K562 (cell line): ENCODE results near the gene HGD. TPM values are rescaled to one million over a fixed set of nuclear protein-coding genes. Genes with fewer than 3 reads are reported as not detected.

Experiments
- ATAC-seq: fragments of 200-7000 bp; cut with Tn5 transposase; 3 replicates; pipeline ENCODE4 v1.9.1; 2020; ENCODE audit warnings: moderate library complexity
- BruUV-seq: library from RNA; stranded (reverse); fragments of 400-500 nt; replicated peaks from 2 replicates; lab custom pipeline; 2021; lab: Mats Ljungman, UMichigan
- CTCF ChIA-PET: fragments of 300-600 bp; formaldehyde crosslinking; extraction: SDS; loops from one replicate; lab custom pipeline; 2021; ENCODE audit warnings: low intra/inter-chr PET ratio; lab: Yijun Ruan, JAX
- POLR2A ChIA-PET: fragments of 300-600, 350-650 bp; sonication (Branson Sonifier 250); formaldehyde crosslinking; extraction: SDS; loops from one replicate; lab custom pipeline; 2021; ENCODE audit warnings: antibody characterized with exemption, inconsistent platforms; lab: Yijun Ruan, JAX
- DNase-seq, 4 experiments: peaks; one replicate each; pipeline versions ENCODE4 v3.0.0 to v3.0.0-alpha.2; 2011 to 2018; ENCODE audit warnings: low spot score in 3 of 4, mixed read lengths in 3 of 4; ENCODE audit errors: extremely low read depth in 1 of 4
- FAIRE-seq: peaks from 2 replicates; lab custom pipeline; 2011; peaks lifted over from hg19 to GRCh38; lab: Jason Lieb, UNC
- H2AFZ ChIP-seq: 2 replicates; pipeline ENCODE4 v1.6.0; 2011; ENCODE audit warnings: low read depth, low read length, control low read depth, inconsistent platforms
- H3K27ac ChIP-seq: fragments of 200-600 bp; 3 replicates; pipeline ENCODE4 v1.8.0; 2011; ENCODE audit warnings: low read depth, mild to moderate bottlenecking, control low read depth, inconsistent platforms, low read length, moderate library complexity, mixed read lengths; ENCODE audit errors: extremely low read depth
- H3K27me3 ChIP-seq, 2 experiments: fragments of 300-600 bp in 1 of 2; 2 replicates in 1 of 2; 3 replicates in 1 of 2; pipeline versions ENCODE4 v1.6.0 to v1.8.0; 2011; ENCODE audit warnings: inconsistent platforms in 2 of 2, low read length in 2 of 2, mild to moderate bottlenecking in 1 of 2, mixed read lengths in 1 of 2, moderate library complexity in 1 of 2; ENCODE audit not compliant: control insufficient read depth in 2 of 2, insufficient read depth in 2 of 2
- H3K36me3 ChIP-seq: fragments of 300-600 bp; 3 replicates; pipeline ENCODE4 v1.8.0; 2011; ENCODE audit warnings: mild to moderate bottlenecking, low read length, inconsistent platforms; ENCODE audit not compliant: control insufficient read depth, insufficient read depth
- H3K4me1 ChIP-seq, 2 experiments: fragments of 200-600 bp in 1 of 2; replicated peaks in 1 of 2; 2 replicates in 1 of 2; 3 replicates in 1 of 2; pipeline versions ENCODE4 v1.5.1 to v1.8.0; 2011; ENCODE audit warnings: inconsistent platforms in 2 of 2, low read length in 2 of 2, mild to moderate bottlenecking in 1 of 2, mixed read lengths in 1 of 2, moderate library complexity in 1 of 2; ENCODE audit not compliant: control insufficient read depth in 2 of 2, insufficient read depth in 2 of 2
- H3K4me2 ChIP-seq: 2 replicates; pipeline ENCODE4 v1.6.1; 2011; ENCODE audit warnings: low read length, control low read depth, inconsistent platforms, mixed read lengths; ENCODE audit not compliant: insufficient read depth
- H3K4me3 ChIP-seq: fragments of 200-600 bp; sonication (generic), shearing (Covaris generic); 2 replicates; pipeline ENCODE4 v1.5.1; 2016; ENCODE audit warnings: control low read depth, inconsistent platforms
- H3K79me2 ChIP-seq: fragments of 200-600 bp; 3 replicates; pipeline ENCODE4 v1.8.0; 2011; ENCODE audit warnings: low read length, inconsistent platforms; ENCODE audit not compliant: control insufficient read depth, insufficient read depth
- H3K9ac ChIP-seq, 2 experiments: 2 replicates each; pipeline versions ENCODE4 v1.6.0 to v1.6.1; 2011; ENCODE audit warnings: low read depth in 2 of 2, low read length in 2 of 2, control low read depth in 1 of 2, inconsistent platforms in 1 of 2, mild to moderate bottlenecking in 1 of 2, mixed read lengths in 1 of 2; ENCODE audit not compliant: insufficient read depth in 1 of 2
- H3K9me1 ChIP-seq: one replicate; pipeline ENCODE4 v1.6.0; 2011; ENCODE audit warnings: inconsistent platforms, mild to moderate bottlenecking, low read length, moderate library complexity; ENCODE audit not compliant: control insufficient read depth, insufficient read depth
- H3K9me3 ChIP-seq: replicated peaks from 2 replicates; pipeline ENCODE4 v1.5.1; 2011; ENCODE audit warnings: low read depth, low read length, inconsistent platforms; ENCODE audit not compliant: control insufficient read depth, insufficient read depth
- H4K20me1 ChIP-seq: replicated peaks from 2 replicates; pipeline ENCODE4 v1.6.1; 2011; ENCODE audit warnings: low read length, inconsistent platforms, mixed read lengths; ENCODE audit not compliant: control insufficient read depth, insufficient read depth
- BRF2 ChIP-seq: IDR thresholded peaks from 3 replicates; pipeline ENCODE4 v1.6.1; 2011; ENCODE audit warnings: borderline replicate concordance, mild to moderate bottlenecking; ENCODE audit not compliant: insufficient read length, insufficient read depth
- CSDE1 ChIP-seq, 2 experiments: fragments of 450-650 bp; IDR thresholded peaks; 2 replicates each; pipeline ENCODE4 v1.6.1; 2016; ENCODE audit warnings: mild to moderate bottlenecking in 1 of 2
- ERF ChIP-seq: fragments of 450-650 bp; formaldehyde crosslinking; IDR thresholded peaks from 2 replicates; pipeline ENCODE4 v1.4.0; 2020; ENCODE audit warnings: mild to moderate bottlenecking, mixed read lengths
- GTF2F1 ChIP-seq: IDR thresholded peaks from 2 replicates; pipeline ENCODE4 v1.6.1; 2011; ENCODE audit warnings: low read depth, low read length, improper control_type of control experiment
- HDGF ChIP-seq: fragments of 450-650 bp; IDR thresholded peaks from 2 replicates; pipeline ENCODE4 v1.6.1; 2016
- TAL1 ChIP-seq: fragments of 450-650 bp; IDR thresholded peaks from 2 replicates; pipeline ENCODE4 v1.6.1; 2016; ENCODE audit warnings: mild to moderate bottlenecking
- TCF3 ChIP-seq: sonication (generic); formaldehyde crosslinking; IDR thresholded peaks from 2 replicates; pipeline ENCODE4 v1.4.0; 2020; ENCODE audit warnings: mild to moderate bottlenecking, missing genetic modification reagents
- TFAP4 ChIP-seq: sonication (generic); formaldehyde crosslinking; IDR thresholded peaks from 2 replicates; pipeline ENCODE4 v1.8.0; 2022; ENCODE audit warnings: missing genetic modification reagents, mild to moderate bottlenecking, moderate library complexity, borderline replicate concordance
- XRCC5 ChIP-seq: fragments of 200-400 bp; formaldehyde crosslinking; IDR thresholded peaks from 2 replicates; pipeline ENCODE4 v1.6.1; 2017; ENCODE audit warnings: low read depth, mild to moderate bottlenecking, low read length
- WGBS: fragments of 100-300 bp; shearing (Covaris generic); methylation state at CpG from one replicate; pipeline ENCODE4 v1.1.6; 2016; ENCODE audit warnings: low coverage, mixed read lengths; ENCODE audit not compliant: insufficient coverage; ENCODE audit errors: missing lambda C conversion rate; 5-methylcytosine and 5-hydroxymethylcytosine counted together
- in situ Hi-C: fragments of 300-500 bp; cut with MboI; formaldehyde crosslinking; loops from 4 replicates; pipeline ENCODE4 v1.15.0; 2018; ENCODE audit warnings: inconsistent platforms, mixed read lengths
- intact Hi-C: fragments of 100-400 bp; cut with micrococcal nuclease; formaldehyde crosslinking; loops from 2 replicates; pipeline ENCODE4 v1.14.2; 2022
- polyA plus RNA-seq, 8 experiments: library from polyadenylated mRNA; depleted of rRNA in 4 of 8; stranded (reverse) in 5 of 8; unstranded in 3 of 8; fragments of >200 nt; fragmentation: Nextera tagmentation in 2 of 8; fragmentation: Illumina TruSeq in 1 of 8; extraction: Ambion mirVana in 2 of 8; extraction: Trizol in 1 of 8; gene quantifications; 2 replicates each; pipeline versions ENCODE4 v1.2.1 to v1.2.3, GENCODE V29; 2011 to 2014; ENCODE audit warnings: inconsistent platforms in 1 of 8, missing spikeins in 1 of 8
- total RNA-seq, 7 experiments: library from RNA; depleted of rRNA in 6 of 7; stranded (reverse); fragments of >200 nt in 6 of 7; fragmentation: Illumina TruSeq in 2 of 7; extraction: Trizol in 2 of 7; gene quantifications; 2 replicates each; pipeline versions ENCODE4 v1.2.1 to v1.2.3, GENCODE V29; 2011 to 2021; ENCODE audit warnings: low replicate concordance in 1 of 7
- TF ChIP-seq, protein P1 (sequence below): fragments of 450-650 bp; conservative IDR thresholded peaks from 2 replicates; pipeline ENCODE4 v1.6.1; 2016; ENCODE audit warnings: missing genetic modification characterization, low read depth, mild to moderate bottlenecking, missing compliant biosample characterization, moderate library complexity
- TF ChIP-seq, protein P2 (sequence below): sonication (generic); formaldehyde crosslinking; IDR thresholded peaks from 2 replicates; pipeline ENCODE4 v1.4.0; 2020; ENCODE audit warnings: mild to moderate bottlenecking, missing genetic modification reagents
- TF ChIP-seq, protein P3 (sequence below): IDR thresholded peaks from 2 replicates; pipeline ENCODE4 v1.6.1; 2011; ENCODE audit not compliant: insufficient read length; ENCODE audit errors: extremely low read depth
- TF ChIP-seq, protein P4 (sequence below): fragments of 450-650 bp; formaldehyde crosslinking; IDR thresholded peaks from 2 replicates; pipeline ENCODE4 v1.4.0; 2020; ENCODE audit warnings: mild to moderate bottlenecking, mixed read lengths
- TF ChIP-seq, protein P5 (sequence below): fragments of 450-650 bp; formaldehyde crosslinking; IDR thresholded peaks from 2 replicates; pipeline ENCODE4 v1.4.0; 2022; ENCODE audit warnings: missing genetic modification characterization

The HGD gene
- total and polyA plus RNA-seq, 9 of the 15 experiments (the other 6 are each of a cell fraction or from before 2014, with no cell fraction given): 0.08 to 0.25 (median 0.17) TPM; not detected in 4

GRCh38 chr3:120681018-120681417 lies 1.0 kb downstream of the HGD start:
- H3K9me1 ChIP-seq: no peaks in the 10 kb centered on the region
- no peak overlapping the region for H2AFZ ChIP-seq
- intact Hi-C loops: no loop called here
- no TSS peak for BruUV-seq
- H3K27me3 ChIP-seq: no peaks in the 10 kb centered on the region
- no peak for DNase-seq
- 37% methylated on average over 2 of the region's 2 CpGs for WGBS
- FAIRE-seq: no peak
- no peak overlapping the region for H3K4me2 ChIP-seq
- H3K4me1 ChIP-seq: no peaks in the 10 kb centered on the region; a peak in 1 of 5 replicates
- in situ Hi-C loops: no loop called here
- no peaks in the 10 kb centered on the region for H4K20me1 ChIP-seq
- POLR2A ChIA-PET: no interaction called here
- H3K79me2 ChIP-seq: no peaks in the 10 kb centered on the region
- no peak overlapping the region for H3K4me3 ChIP-seq
- H3K27ac ChIP-seq: no peak overlapping the region
- ATAC-seq: no peak
- no peak overlapping the region for H3K9ac ChIP-seq
- no peaks in the 10 kb centered on the region for H3K36me3 ChIP-seq
- CTCF ChIA-PET: no interaction called here
- no peaks in the 10 kb centered on the region for H3K9me3 ChIP-seq
- TF ChIP-seq TFAP4 (CRISPR knock-in tag): no peak
- TF ChIP-seq, protein P1, sequence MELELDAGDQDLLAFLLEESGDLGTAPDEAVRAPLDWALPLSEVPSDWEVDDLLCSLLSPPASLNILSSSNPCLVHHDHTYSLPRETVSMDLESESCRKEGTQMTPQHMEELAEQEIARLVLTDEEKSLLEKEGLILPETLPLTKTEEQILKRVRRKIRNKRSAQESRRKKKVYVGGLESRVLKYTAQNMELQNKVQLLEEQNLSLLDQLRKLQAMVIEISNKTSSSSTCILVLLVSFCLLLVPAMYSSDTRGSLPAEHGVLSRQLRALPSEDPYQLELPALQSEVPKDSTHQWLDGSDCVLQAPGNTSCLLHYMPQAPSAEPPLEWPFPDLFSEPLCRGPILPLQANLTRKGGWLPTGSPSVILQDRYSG (tag): no peak
- TF ChIP-seq BRF2: no peak
- TF ChIP-seq, protein P2, sequence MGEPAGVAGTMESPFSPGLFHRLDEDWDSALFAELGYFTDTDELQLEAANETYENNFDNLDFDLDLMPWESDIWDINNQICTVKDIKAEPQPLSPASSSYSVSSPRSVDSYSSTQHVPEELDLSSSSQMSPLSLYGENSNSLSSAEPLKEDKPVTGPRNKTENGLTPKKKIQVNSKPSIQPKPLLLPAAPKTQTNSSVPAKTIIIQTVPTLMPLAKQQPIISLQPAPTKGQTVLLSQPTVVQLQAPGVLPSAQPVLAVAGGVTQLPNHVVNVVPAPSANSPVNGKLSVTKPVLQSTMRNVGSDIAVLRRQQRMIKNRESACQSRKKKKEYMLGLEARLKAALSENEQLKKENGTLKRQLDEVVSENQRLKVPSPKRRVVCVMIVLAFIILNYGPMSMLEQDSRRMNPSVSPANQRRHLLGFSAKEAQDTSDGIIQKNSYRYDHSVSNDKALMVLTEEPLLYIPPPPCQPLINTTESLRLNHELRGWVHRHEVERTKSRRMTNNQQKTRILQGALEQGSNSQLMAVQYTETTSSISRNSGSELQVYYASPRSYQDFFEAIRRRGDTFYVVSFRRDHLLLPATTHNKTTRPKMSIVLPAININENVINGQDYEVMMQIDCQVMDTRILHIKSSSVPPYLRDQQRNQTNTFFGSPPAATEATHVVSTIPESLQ (CRISPR knock-in tag): no peak
- TF ChIP-seq, protein P3, sequence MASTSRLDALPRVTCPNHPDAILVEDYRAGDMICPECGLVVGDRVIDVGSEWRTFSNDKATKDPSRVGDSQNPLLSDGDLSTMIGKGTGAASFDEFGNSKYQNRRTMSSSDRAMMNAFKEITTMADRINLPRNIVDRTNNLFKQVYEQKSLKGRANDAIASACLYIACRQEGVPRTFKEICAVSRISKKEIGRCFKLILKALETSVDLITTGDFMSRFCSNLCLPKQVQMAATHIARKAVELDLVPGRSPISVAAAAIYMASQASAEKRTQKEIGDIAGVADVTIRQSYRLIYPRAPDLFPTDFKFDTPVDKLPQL: no peak
- TF ChIP-seq HDGF: no peak
- no peak for TF ChIP-seq GTF2F1
- no peak for TF ChIP-seq XRCC5
- no peak for TF ChIP-seq ERF (CRISPR knock-in tag)
- no peak for TF ChIP-seq TCF3 (CRISPR knock-in tag)
- no peak for TF ChIP-seq TAL1
- TF ChIP-seq CSDE1 (IDR thresholded peaks at IDR 0.05): no peak
- TF ChIP-seq, protein P4, sequence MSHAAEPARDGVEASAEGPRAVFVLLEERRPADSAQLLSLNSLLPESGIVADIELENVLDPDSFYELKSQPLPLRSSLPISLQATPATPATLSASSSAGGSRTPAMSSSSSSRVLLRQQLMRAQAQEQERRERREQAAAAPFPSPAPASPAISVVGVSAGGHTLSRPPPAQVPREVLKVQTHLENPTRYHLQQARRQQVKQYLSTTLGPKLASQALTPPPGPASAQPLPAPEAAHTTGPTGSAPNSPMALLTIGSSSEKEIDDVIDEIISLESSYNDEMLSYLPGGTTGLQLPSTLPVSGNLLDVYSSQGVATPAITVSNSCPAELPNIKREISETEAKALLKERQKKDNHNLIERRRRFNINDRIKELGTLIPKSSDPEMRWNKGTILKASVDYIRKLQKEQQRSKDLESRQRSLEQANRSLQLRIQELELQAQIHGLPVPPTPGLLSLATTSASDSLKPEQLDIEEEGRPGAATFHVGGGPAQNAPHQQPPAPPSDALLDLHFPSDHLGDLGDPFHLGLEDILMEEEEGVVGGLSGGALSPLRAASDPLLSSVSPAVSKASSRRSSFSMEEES (CRISPR knock-in tag): no peak
- TF ChIP-seq, protein P5, sequence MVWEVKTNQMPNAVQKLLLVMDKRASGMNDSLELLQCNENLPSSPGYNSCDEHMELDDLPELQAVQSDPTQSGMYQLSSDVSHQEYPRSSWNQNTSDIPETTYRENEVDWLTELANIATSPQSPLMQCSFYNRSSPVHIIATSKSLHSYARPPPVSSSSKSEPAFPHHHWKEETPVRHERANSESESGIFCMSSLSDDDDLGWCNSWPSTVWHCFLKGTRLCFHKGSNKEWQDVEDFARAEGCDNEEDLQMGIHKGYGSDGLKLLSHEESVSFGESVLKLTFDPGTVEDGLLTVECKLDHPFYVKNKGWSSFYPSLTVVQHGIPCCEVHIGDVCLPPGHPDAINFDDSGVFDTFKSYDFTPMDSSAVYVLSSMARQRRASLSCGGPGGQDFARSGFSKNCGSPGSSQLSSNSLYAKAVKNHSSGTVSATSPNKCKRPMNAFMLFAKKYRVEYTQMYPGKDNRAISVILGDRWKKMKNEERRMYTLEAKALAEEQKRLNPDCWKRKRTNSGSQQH (CRISPR knock-in tag): no peak
